Measurements from ENCODE around the gene NFATC2. TPM values are rescaled to one million over a fixed set of nuclear protein-coding genes. Genes with fewer than 3 reads are reported as not detected.

Gene NFATC2
- total RNA-seq, 1 donor from 2014 or later: 0.89 TPM

DNA sequence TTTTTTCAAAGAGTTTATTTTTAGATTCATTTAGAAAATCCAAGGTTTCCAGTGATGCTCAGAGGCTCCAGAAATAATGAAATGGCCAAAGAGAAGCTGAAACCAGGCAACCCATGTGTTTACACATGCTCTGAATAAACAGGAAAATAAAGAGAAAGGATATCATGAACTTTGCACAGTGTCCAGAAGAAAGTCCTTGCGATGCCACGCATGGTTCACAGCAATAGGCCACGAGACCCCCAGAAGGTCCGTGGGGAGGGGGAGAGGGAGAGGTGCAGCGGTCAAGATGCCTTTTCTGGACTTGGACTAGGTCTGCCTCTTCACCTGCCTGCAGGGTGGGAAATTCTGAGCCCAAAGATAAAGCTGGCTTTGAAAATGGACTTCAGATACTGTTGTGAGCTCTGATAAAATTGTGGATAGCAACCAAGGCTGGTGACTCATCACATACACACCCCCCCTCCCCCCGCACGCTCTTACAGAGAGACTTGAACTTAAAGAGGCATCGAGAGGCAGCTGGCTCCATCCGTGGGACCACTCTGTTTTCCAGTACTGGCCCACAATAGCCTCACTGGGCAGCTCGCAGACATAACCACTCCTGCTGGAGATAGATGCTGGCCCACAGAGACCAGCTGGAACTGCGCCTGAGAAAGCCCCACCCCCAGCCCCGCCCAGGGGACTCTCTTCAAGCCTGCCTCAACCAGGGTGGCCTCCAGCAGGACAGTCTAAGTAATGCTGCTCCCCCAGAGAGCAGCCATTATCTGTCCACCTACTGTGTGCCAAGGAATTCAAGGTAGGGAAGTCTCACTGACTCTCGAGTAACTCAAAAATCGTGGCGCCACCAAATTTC, 21.2 kb upstream of the NFATC2 start:
- Mint-ChIP-seq H3K27ac (ENCODE audit: unreplicated experiment) (peak overlapping the region; percentile 97), H3K4me3 (ENCODE audit: unreplicated experiment) (peak overlapping the region; percentile 82), H3K36me3 (ENCODE audit: unreplicated experiment) (no peaks in the 10 kb centered on the region), H3K4me1 (ENCODE audit: unreplicated experiment) (peaks cover 39% of the 10 kb centered on the region), H3K9me3 (ENCODE audit: unreplicated experiment) (no peaks in the 10 kb centered on the region), H3K27me3 (ENCODE audit: unreplicated experiment) (peaks cover 8% of the 10 kb centered on the region)
- TF ChIP-seq, protein P1, sequence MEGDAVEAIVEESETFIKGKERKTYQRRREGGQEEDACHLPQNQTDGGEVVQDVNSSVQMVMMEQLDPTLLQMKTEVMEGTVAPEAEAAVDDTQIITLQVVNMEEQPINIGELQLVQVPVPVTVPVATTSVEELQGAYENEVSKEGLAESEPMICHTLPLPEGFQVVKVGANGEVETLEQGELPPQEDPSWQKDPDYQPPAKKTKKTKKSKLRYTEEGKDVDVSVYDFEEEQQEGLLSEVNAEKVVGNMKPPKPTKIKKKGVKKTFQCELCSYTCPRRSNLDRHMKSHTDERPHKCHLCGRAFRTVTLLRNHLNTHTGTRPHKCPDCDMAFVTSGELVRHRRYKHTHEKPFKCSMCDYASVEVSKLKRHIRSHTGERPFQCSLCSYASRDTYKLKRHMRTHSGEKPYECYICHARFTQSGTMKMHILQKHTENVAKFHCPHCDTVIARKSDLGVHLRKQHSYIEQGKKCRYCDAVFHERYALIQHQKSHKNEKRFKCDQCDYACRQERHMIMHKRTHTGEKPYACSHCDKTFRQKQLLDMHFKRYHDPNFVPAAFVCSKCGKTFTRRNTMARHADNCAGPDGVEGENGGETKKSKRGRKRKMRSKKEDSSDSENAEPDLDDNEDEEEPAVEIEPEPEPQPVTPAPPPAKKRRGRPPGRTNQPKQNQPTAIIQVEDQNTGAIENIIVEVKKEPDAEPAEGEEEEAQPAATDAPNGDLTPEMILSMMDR (IDR thresholded peaks at IDR 0.05): no peak
- DNase-seq (ENCODE audit: extremely low spot score, unreplicated experiment): no peak

- peak overlapping the region; percentile 97 for H3K27ac Mint-ChIP-seq (ENCODE audit: unreplicated experiment)
- no peaks in the 10 kb centered on the region for H3K9me3 Mint-ChIP-seq (ENCODE audit: unreplicated experiment)
- peaks cover 39% of the 10 kb centered on the region for H3K4me1 Mint-ChIP-seq (ENCODE audit: unreplicated experiment)
- H3K4me3 Mint-ChIP-seq (ENCODE audit: unreplicated experiment): peak overlapping the region; percentile 82
- peaks cover 8% of the 10 kb centered on the region for H3K27me3 Mint-ChIP-seq (ENCODE audit: unreplicated experiment)
- TF ChIP-seq, protein P1 (IDR thresholded peaks at IDR 0.05): no peak
- no peaks in the 10 kb centered on the region for H3K36me3 Mint-ChIP-seq (ENCODE audit: unreplicated experiment)
- DNase-seq (ENCODE audit: extremely low spot score, unreplicated experiment): no peak
Measured at GRCh38 chr20:51563174-51563485, 20.6 kb upstream of the NFATC2 start.

DNA sequence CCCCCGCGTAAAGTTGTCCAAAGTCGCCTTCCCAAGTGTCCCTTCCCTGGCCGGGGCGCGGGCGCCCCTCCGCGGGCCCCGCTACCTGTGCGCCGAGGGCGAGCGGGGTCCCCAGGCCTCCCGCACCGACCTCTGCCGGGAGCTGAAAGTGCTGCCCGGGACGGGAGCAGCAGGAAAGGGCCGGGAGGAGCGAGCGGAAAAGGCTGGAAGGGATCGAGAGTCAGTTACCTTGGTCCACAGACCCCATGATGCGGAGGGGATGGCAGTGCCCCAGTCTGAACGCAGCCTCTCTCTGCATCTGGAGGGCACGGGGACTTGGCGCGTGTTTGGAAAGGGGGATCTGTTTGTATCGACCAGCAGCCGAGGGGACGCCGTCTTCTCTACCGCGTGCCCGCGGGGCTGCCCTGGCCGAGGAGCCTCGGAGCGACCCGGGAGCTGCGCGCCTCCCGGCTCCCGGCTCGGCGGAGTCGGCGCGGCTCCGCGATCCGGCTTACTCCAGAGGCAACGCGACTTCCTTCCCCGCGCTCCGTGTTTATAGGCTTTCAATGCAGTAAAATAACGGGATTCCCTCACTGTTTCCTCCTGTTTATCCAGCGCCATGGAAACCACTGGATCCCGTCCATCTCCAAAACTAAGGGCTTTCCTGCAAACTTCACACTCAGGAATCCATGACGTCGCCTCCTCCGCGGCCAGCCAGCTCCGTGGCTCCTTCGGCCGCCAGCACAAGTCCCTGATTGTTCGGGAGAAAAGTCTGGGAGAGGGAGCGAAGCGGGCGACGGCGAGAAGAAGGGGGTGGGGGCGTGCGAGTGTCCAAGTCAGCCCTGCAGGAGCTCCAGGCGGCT, 20.0 kb upstream of the NFATC2 start:
- peak overlapping the region; percentile 82 for H3K4me3 Mint-ChIP-seq (ENCODE audit: unreplicated experiment)
- H3K27ac Mint-ChIP-seq (ENCODE audit: unreplicated experiment): peak overlapping the region; percentile 97
- no peaks in the 10 kb centered on the region for H3K36me3 Mint-ChIP-seq (ENCODE audit: unreplicated experiment)
- DNase-seq (ENCODE audit: extremely low spot score, unreplicated experiment): peak; percentile 90
- H3K9me3 Mint-ChIP-seq (ENCODE audit: unreplicated experiment): no peaks in the 10 kb centered on the region
- peaks cover 39% of the 10 kb centered on the region for H3K4me1 Mint-ChIP-seq (ENCODE audit: unreplicated experiment)
- TF ChIP-seq, protein P1 (IDR thresholded peaks at IDR 0.05): peak; percentile 38
- H3K27me3 Mint-ChIP-seq (ENCODE audit: unreplicated experiment): peaks cover 8% of the 10 kb centered on the region

DNA sequence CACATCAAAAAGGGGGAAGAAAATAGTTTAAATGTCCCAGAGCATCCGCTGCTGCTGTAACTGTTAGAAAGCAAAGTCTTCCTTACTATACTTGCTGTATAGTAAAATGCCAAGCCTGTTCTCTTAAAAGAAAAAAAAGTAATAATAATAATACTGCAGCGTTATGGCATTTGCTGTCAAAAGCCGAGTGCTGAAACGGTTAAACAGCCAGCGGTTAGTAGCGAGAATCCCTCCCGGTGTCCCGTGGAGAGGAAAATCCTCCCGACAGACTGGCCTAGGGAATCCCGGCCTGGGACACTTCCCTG, 19.5 kb upstream of the NFATC2 start:
- no peak for DNase-seq (ENCODE audit: extremely low spot score, unreplicated experiment)
- Mint-ChIP-seq H3K4me1 (ENCODE audit: unreplicated experiment) (peaks cover 39% of the 10 kb centered on the region), H3K36me3 (ENCODE audit: unreplicated experiment) (no peaks in the 10 kb centered on the region), H3K9me3 (ENCODE audit: unreplicated experiment) (no peaks in the 10 kb centered on the region), H3K27ac (ENCODE audit: unreplicated experiment) (peak overlapping the region; percentile 94), H3K27me3 (ENCODE audit: unreplicated experiment) (peaks cover 8% of the 10 kb centered on the region), H3K4me3 (ENCODE audit: unreplicated experiment) (peak overlapping the region; percentile 82)
- TF ChIP-seq, protein P1 (IDR thresholded peaks at IDR 0.05): no peak

Data from osteocyte (in vitro differentiated cells).